HCT116 (cell line): Measurements from ENCODE around the gene ARID1A. TPM values are rescaled to one million over a fixed set of nuclear protein-coding genes. Genes with fewer than 3 reads are reported as not detected.

Experiments used
- ATAC-seq: fragments of 200-7000 bp; cut with Tn5 transposase; 2 replicates; pipeline ENCODE4 v1.9.1; 2020; ENCODE audit warnings: mild to moderate bottlenecking, moderate library complexity
- BruUV-seq: library from RNA; stranded (reverse); fragments of 400-500 nt; replicated peaks from 2 replicates; lab custom pipeline; 2021; lab: Mats Ljungman, UMichigan
- CTCF ChIA-PET: fragments of 300-600 bp; sonication (Branson Sonifier 250); formaldehyde crosslinking; loops from one replicate; lab custom pipeline; 2021; ENCODE audit warnings: antibody characterized with exemption; lab: Charles Lee
- POLR2A ChIA-PET: fragments of 300-600, 350-600 bp; sonication (Branson Sonifier 250); formaldehyde crosslinking; loops from one replicate; lab custom pipeline; 2021; ENCODE audit warnings: antibody characterized with exemption; lab: Charles Lee
- RAD21 ChIA-PET, 2 experiments: fragments of 300-600 bp; sonication (Branson Sonifier 250); formaldehyde crosslinking; loops; one replicate each; lab custom pipeline; 2023; ENCODE audit warnings: low total read pairs in 2 of 2; ENCODE audit not compliant: uncharacterized antibody in 2 of 2, unreplicated experiment in 2 of 2, low non-redundant PET in 1 of 2; lab: Charles Lee
- DNase-seq: peaks from one replicate; pipeline ENCODE4 v3.0.0-alpha.2; 2010; ENCODE audit warnings: low read depth, low spot score
- H2AFZ ChIP-seq: fragments of 200-600 bp; shearing (Covaris generic), sonication (generic); 2 replicates; pipeline ENCODE4 v1.6.1; 2017; ENCODE audit warnings: low read depth, mixed run types, mixed read lengths, antibody characterized with exemption, low read length; ENCODE audit not compliant: poor library complexity, severe bottlenecking
- H3K27ac ChIP-seq: 2 replicates; pipeline ENCODE4 v1.5.1; 2012; ENCODE audit warnings: low read depth, low read length
- H3K27me3 ChIP-seq: fragments of 200-600 bp; sonication (generic); 2 replicates; pipeline ENCODE4 v1.6.1; 2016; ENCODE audit warnings: mixed run types, low read length, mixed read lengths; ENCODE audit not compliant: insufficient read depth
- H3K36me3 ChIP-seq, 2 experiments: fragments of 200-500 bp in 1 of 2; fragments of 200-600 bp in 1 of 2; sonication (Bioruptor generic) in 1 of 2; sonication (generic) in 1 of 2; 2 replicates each; pipeline versions ENCODE4 v1.5.1 to v1.6.1; 2014 to 2016; ENCODE audit warnings: low read length in 2 of 2, inconsistent platforms in 1 of 2, mixed read lengths in 1 of 2, mixed run types in 1 of 2; ENCODE audit not compliant: insufficient read depth in 2 of 2, control insufficient read depth in 1 of 2
- H3K4me1 ChIP-seq, 2 experiments: fragments of 200-600 bp in 1 of 2; sonication (generic) in 1 of 2; 2 replicates each; pipeline versions ENCODE4 v1.5.1 to v1.6.1; 2012 to 2017; ENCODE audit warnings: low read length in 2 of 2, inconsistent platforms in 1 of 2, mild to moderate bottlenecking in 1 of 2, mixed read lengths in 1 of 2, mixed run types in 1 of 2, moderate library complexity in 1 of 2; ENCODE audit not compliant: insufficient read depth in 2 of 2, control insufficient read depth in 1 of 2
- H3K4me2 ChIP-seq: fragments of 200-600 bp; sonication (generic); 2 replicates; pipeline ENCODE4 v1.6.1; 2017; ENCODE audit warnings: mixed run types, low read length, mixed read lengths
- H3K4me3 ChIP-seq, 2 experiments: fragments of 200-600 bp in 1 of 2; sonication (generic) in 1 of 2; replicated peaks in 1 of 2; 2 replicates each; pipeline ENCODE4 v1.5.1; 2011 to 2016; ENCODE audit warnings: low read length in 2 of 2, control low read depth in 1 of 2, low read depth in 1 of 2, mild to moderate bottlenecking in 1 of 2, mixed read lengths in 1 of 2, mixed run types in 1 of 2
- H3K79me2 ChIP-seq: fragments of 200-600 bp; sonication (generic); 2 replicates; pipeline ENCODE4 v1.6.1; 2017; ENCODE audit warnings: mild to moderate bottlenecking, mixed run types, low read length, moderate library complexity, mixed read lengths; ENCODE audit not compliant: insufficient read depth
- H3K9ac ChIP-seq: fragments of 200-600 bp; sonication (generic); 2 replicates; pipeline ENCODE4 v1.6.1; 2016; ENCODE audit warnings: low read length, mixed read lengths
- H3K9me2 ChIP-seq: fragments of 200-600 bp; sonication (generic), shearing (Covaris generic); 2 replicates; pipeline ENCODE4 v1.6.1; 2017; ENCODE audit warnings: mixed run types, mild to moderate bottlenecking, moderate library complexity; ENCODE audit not compliant: insufficient read depth
- H3K9me3 ChIP-seq, 2 experiments: fragments of 200-500 bp in 1 of 2; fragments of 200-600 bp in 1 of 2; sonication (Bioruptor generic) in 1 of 2; sonication (generic) in 1 of 2; 2 replicates each; pipeline ENCODE4 v1.6.1; 2014 to 2017; ENCODE audit warnings: low read length in 2 of 2, mixed read lengths in 2 of 2, inconsistent platforms in 1 of 2, low read depth in 1 of 2, mild to moderate bottlenecking in 1 of 2, mixed run types in 1 of 2, moderate library complexity in 1 of 2; ENCODE audit not compliant: control insufficient read depth in 1 of 2, insufficient read depth in 1 of 2
- H4K20me1 ChIP-seq: fragments of 200-600 bp; sonication (generic), shearing (Covaris generic); 2 replicates; pipeline ENCODE4 v1.6.1; 2017; ENCODE audit warnings: mixed run types, mild to moderate bottlenecking, moderate library complexity; ENCODE audit not compliant: insufficient read depth
- CBX3 ChIP-seq: IDR thresholded peaks from 2 replicates; pipeline ENCODE4 v1.6.1; 2012; ENCODE audit warnings: low read depth
- CEBPB ChIP-seq: IDR thresholded peaks from 2 replicates; pipeline ENCODE4 v1.6.1; 2012; ENCODE audit warnings: low read depth
- EGR1 ChIP-seq: IDR thresholded peaks from 2 replicates; pipeline ENCODE4 v1.6.1; 2012; ENCODE audit warnings: low read depth
- EZH2 ChIP-seq: fragments of 200-600 bp; sonication (generic); IDR thresholded peaks from 2 replicates; pipeline ENCODE4 v1.6.1; 2017; ENCODE audit warnings: antibody characterized with exemption, mixed run types
- FOSL1 ChIP-seq: IDR thresholded peaks from 2 replicates; pipeline ENCODE4 v1.6.1; 2012; ENCODE audit warnings: low read depth
- JUND ChIP-seq: IDR thresholded peaks from 2 replicates; pipeline ENCODE4 v1.6.1; 2012
- POLR2AphosphoS5 ChIP-seq: IDR thresholded peaks from 2 replicates; pipeline ENCODE4 v1.6.1; 2011; ENCODE audit warnings: mild to moderate bottlenecking, low read depth, low read length, moderate library complexity
- RAD21 ChIP-seq: IDR thresholded peaks from 2 replicates; pipeline ENCODE4 v1.6.1; 2012; ENCODE audit warnings: low read depth, mild to moderate bottlenecking
- REST ChIP-seq: IDR thresholded peaks from 2 replicates; pipeline ENCODE4 v1.6.1; 2012; ENCODE audit warnings: low read depth
- SIN3A ChIP-seq: IDR thresholded peaks from 2 replicates; pipeline ENCODE4 v1.6.1; 2012; ENCODE audit warnings: low read depth
- SP1 ChIP-seq: IDR thresholded peaks from 2 replicates; pipeline ENCODE4 v1.6.1; 2012; ENCODE audit warnings: low read depth
- SRF ChIP-seq: IDR thresholded peaks from 2 replicates; pipeline ENCODE4 v1.6.1; 2012; ENCODE audit warnings: low read depth
- ZBTB33 ChIP-seq: IDR thresholded peaks from 2 replicates; pipeline ENCODE4 v1.6.1; 2011; ENCODE audit warnings: mild to moderate bottlenecking, low read length, moderate library complexity; ENCODE audit not compliant: insufficient replicate concordance; ENCODE audit errors: extremely low read depth
- ZFX ChIP-seq: fragments of 450-650 bp; IDR thresholded peaks from 2 replicates; pipeline ENCODE4 v1.6.1; 2017
- ZNF274 ChIP-seq: fragments of 200-500 bp; sonication (Bioruptor generic); IDR thresholded peaks from 2 replicates; pipeline ENCODE4 v1.6.1; 2014; ENCODE audit warnings: mild to moderate bottlenecking, low read depth, low read length, inconsistent platforms
- intact Hi-C: fragments of 100-400 bp; cut with micrococcal nuclease; formaldehyde crosslinking; loops from 2 replicates; pipeline ENCODE4 v1.10.0; 2022
- total RNA-seq: library from RNA; stranded (reverse); gene quantifications from one replicate; pipeline ENCODE4 v1.2.1, GENCODE V29; 2021; ENCODE audit not compliant: unreplicated experiment
- TF ChIP-seq, protein P1 (sequence below): IDR thresholded peaks from 2 replicates; pipeline ENCODE4 v1.6.1; 2012
- TF ChIP-seq, protein P2 (sequence below), 3 experiments: fragments of 200-600 bp in 1 of 3; sonication (generic) in 1 of 3; IDR thresholded peaks in 2 of 3; conservative IDR thresholded peaks in 1 of 3; 2 replicates each; pipeline ENCODE4 v1.5.1; 2012 to 2017; ENCODE audit warnings: low read depth in 2 of 3, low read length in 2 of 3, antibody characterized with exemption in 1 of 3, borderline replicate concordance in 1 of 3, control low read depth in 1 of 3, mild to moderate bottlenecking in 1 of 3, mixed read lengths in 1 of 3, mixed run types in 1 of 3, moderate library complexity in 1 of 3; ENCODE audit not compliant: insufficient read depth in 1 of 3

ARID1A gene
- total RNA-seq, 1 experiment from 2014 or later, result 62.8 TPM

GRCh38 chr1:26749458-26749857 lies 53.6 kb downstream of the ARID1A start:
- no peak for ATAC-seq
- CTCF ChIA-PET, result no interaction called here
- H3K79me2 ChIP-seq, result peaks cover 95% of the 10 kb centered on the region
- RAD21 ChIA-PET, result no interaction called here
- peaks cover 21 to 31% of the 10 kb centered on the region in 2 experiments; a peak in 3 of 4 replicates for H3K36me3 ChIP-seq
- H3K4me3 ChIP-seq, result no peak overlapping the region
- intact Hi-C loops, result no loop called here
- 0 out of 2 replicates have a peak, but pooled peaks cover 11% of the 10 kb centered on the region for H4K20me1 ChIP-seq
- no peak overlapping the region for H3K9ac ChIP-seq
- TF ChIP-seq ZFX (no peak), ZBTB33 (no peak), POLR2AphosphoS5 (no peak), SP1 (no peak), JUND (no peak), EZH2 (no peak), CBX3 (no peak), REST (no peak), FOSL1 (no peak), SRF (no peak), RAD21 (no peak), EGR1 (no peak), ZNF274 (no peak), SIN3A (no peak), CEBPB (no peak)
- TF ChIP-seq, protein P1, sequence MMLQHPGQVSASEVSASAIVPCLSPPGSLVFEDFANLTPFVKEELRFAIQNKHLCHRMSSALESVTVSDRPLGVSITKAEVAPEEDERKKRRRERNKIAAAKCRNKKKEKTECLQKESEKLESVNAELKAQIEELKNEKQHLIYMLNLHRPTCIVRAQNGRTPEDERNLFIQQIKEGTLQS, result no peak
- TF ChIP-seq, protein P2, sequence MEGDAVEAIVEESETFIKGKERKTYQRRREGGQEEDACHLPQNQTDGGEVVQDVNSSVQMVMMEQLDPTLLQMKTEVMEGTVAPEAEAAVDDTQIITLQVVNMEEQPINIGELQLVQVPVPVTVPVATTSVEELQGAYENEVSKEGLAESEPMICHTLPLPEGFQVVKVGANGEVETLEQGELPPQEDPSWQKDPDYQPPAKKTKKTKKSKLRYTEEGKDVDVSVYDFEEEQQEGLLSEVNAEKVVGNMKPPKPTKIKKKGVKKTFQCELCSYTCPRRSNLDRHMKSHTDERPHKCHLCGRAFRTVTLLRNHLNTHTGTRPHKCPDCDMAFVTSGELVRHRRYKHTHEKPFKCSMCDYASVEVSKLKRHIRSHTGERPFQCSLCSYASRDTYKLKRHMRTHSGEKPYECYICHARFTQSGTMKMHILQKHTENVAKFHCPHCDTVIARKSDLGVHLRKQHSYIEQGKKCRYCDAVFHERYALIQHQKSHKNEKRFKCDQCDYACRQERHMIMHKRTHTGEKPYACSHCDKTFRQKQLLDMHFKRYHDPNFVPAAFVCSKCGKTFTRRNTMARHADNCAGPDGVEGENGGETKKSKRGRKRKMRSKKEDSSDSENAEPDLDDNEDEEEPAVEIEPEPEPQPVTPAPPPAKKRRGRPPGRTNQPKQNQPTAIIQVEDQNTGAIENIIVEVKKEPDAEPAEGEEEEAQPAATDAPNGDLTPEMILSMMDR (IDR thresholded peaks at IDR 0.05 in 2 of 3, conservative IDR thresholded peaks at IDR 0.05 in 1 of 3; ENCODE audit: borderline replicate concordance in 1 of 3, insufficient read depth in 1 of 3, low read depth in 2 of 3, low read length in 2 of 3), result no peak
- no peak overlapping the region for H3K27ac ChIP-seq
- H2AFZ ChIP-seq, result no peak overlapping the region
- POLR2A ChIA-PET, result no interaction called here
- no peaks in the 10 kb centered on the region for H3K27me3 ChIP-seq
- H3K4me1 ChIP-seq, result peaks cover 5 to 43% of the 10 kb centered on the region in 2 experiments
- no TSS peak for BruUV-seq
- no peaks in the 10 kb centered on the region for H3K9me3 ChIP-seq
- DNase-seq, result no peak
- H3K9me2 ChIP-seq, result no peaks in the 10 kb centered on the region
- H3K4me2 ChIP-seq, result no peak overlapping the region
